ENCODE data around the gene FURIN.

The FURIN gene

GRCh38 chr15:90826886-90827435, 41.4 kb upstream of the FURIN start:
- no peak for DNase-seq (ENCODE audit: low read depth, low spot score)
- H3K4me3 ChIP-seq (ENCODE audit: low read depth, low read length) = no peak overlapping the region
- TF ChIP-seq CTCF (IDR thresholded peaks at IDR 0.05; ENCODE audit: low read depth, low read length) = no peak
- in situ Hi-C loops (cut with HindIII; ENCODE audit: low sequenced_read_pairs) = no loop called here

GRCh38 chr15:90828111-90828510, 40.3 kb upstream of the FURIN start:
- H3K4me3 ChIP-seq (ENCODE audit: low read depth, low read length) = no peak overlapping the region
- no peak for TF ChIP-seq CTCF (IDR thresholded peaks at IDR 0.05; ENCODE audit: low read depth, low read length)
- DNase-seq (ENCODE audit: low read depth, low spot score) = no peak
- in situ Hi-C loops (cut with HindIII; ENCODE audit: low sequenced_read_pairs) = no loop called here

- DNase-seq (ENCODE audit: low read depth, low spot score) = no peak
- no peak for TF ChIP-seq CTCF (IDR thresholded peaks at IDR 0.05; ENCODE audit: low read depth, low read length)
- in situ Hi-C loops (cut with HindIII; ENCODE audit: low sequenced_read_pairs) = no loop called here
- no peak overlapping the region for H3K4me3 ChIP-seq (ENCODE audit: low read depth, low read length)
Observed at GRCh38 chr15:90829126-90829525, 39.3 kb upstream of the FURIN start.

GRCh38 chr15:90829942-90830440, 38.4 kb upstream of the FURIN start:
- in situ Hi-C loops (cut with HindIII; ENCODE audit: low sequenced_read_pairs) = no loop called here
- no peak for DNase-seq (ENCODE audit: low read depth, low spot score)
- no peak overlapping the region for H3K4me3 ChIP-seq (ENCODE audit: low read depth, low read length)
- TF ChIP-seq CTCF (IDR thresholded peaks at IDR 0.05; ENCODE audit: low read depth, low read length) = no peak

GRCh38 chr15:90834626-90835025, 33.8 kb upstream of the FURIN start:
- TF ChIP-seq CTCF (IDR thresholded peaks at IDR 0.05; ENCODE audit: low read depth, low read length) = no peak
- no peak for DNase-seq (ENCODE audit: low read depth, low spot score)
- in situ Hi-C loops (cut with HindIII; ENCODE audit: low sequenced_read_pairs) = no loop called here
- H3K4me3 ChIP-seq (ENCODE audit: low read depth, low read length) = no peak overlapping the region

GRCh38 chr15:90836296-90836871, 32.0 kb upstream of the FURIN start:
- TF ChIP-seq CTCF (IDR thresholded peaks at IDR 0.05; ENCODE audit: low read depth, low read length) = no peak
- in situ Hi-C loops (cut with HindIII; ENCODE audit: low sequenced_read_pairs) = no loop called here
- no peak overlapping the region for H3K4me3 ChIP-seq (ENCODE audit: low read depth, low read length)
- DNase-seq (ENCODE audit: low read depth, low spot score) = peak; percentile 54

Measured in astrocyte of the spinal cord (primary cell).